Hematopoietic multipotent progenitor cell treated with erythropoietin and hydrocortisone succinate and interleukin-3 and kit ligand, for 8 days (in vitro differentiated cells): Measurements from ENCODE around the gene MAPK6.
A peak's percentile ranks its signal among the peaks of the same experiment; 100 is the strongest.
"Not testable (repeated sequence)": the region's sequence is repeated elsewhere in the genome, so short reads cannot be mapped to it uniquely, and the experiment has no call there.

Experiments used
- DNase-seq: peaks from one replicate; pipeline ENCODE4 v3.0.0-alpha.2; 2015

MAPK6 gene

DNA sequence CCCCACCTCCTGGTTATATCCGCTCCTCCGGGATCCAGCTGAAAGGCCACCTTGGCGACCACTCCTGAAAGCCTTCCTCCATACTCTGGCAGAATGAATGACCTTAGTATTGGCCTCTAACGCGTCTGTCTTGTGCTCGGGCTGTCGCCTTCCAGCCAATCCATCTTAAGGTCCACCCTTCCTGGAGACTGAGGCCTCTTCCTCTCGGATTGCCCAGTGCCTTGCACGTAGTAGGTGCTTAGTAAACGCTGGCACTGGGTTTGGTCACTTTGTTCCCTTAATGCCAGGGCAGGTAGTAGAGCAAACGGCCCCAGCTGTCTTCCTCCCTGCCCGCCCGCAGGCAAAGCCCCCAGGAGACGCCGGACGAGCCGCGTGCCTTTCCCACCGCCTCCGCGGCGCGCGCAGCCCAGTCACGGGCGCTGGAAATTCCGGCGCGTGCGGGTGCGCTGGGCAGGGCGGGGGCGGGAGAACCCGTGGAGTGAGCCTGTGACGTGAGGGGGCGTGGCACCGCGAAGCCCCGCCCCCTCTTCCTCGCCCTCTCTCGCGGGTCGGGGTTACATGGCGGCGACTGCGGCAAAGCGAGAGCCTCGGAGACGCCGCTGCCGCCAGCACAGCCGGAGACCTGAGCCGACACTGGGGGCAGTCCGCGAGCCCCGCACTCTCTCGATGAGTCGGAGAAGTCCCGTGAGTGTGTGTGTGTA is at the start of gene MAPK6:
TSS of gene MAPK6 (plus strand) at position 527 of the 701 bp plus-strand sequence. CDS start 27,242 bp downstream, outside the sequence.
- DNase-seq: peak; percentile 89

GRCh38 chr15:51969728-51970127 is 49.3 kb upstream of the MAPK6 start:
- no peak for DNase-seq

GRCh38 chr15:51970132-51970817 is 48.7 kb upstream of the MAPK6 start:
- DNase-seq: no peak

DNA sequence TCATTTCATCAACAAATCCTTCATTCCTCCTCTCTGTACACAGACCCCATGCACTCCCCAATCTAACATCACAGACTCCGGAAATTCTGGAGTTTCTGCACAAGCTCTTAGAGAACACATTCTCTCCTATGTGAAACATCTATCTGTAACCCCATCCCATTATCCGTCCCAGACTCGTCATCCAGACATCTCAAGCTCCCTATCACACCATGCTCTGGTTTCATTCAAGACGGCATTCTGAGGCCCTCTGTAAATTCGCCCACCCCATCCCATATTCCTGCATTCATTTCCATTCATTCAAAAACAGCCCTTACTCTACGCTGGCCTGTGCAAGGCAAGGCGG is 48.0 kb upstream of the MAPK6 start:
- peak; percentile 23 for DNase-seq

DNA sequence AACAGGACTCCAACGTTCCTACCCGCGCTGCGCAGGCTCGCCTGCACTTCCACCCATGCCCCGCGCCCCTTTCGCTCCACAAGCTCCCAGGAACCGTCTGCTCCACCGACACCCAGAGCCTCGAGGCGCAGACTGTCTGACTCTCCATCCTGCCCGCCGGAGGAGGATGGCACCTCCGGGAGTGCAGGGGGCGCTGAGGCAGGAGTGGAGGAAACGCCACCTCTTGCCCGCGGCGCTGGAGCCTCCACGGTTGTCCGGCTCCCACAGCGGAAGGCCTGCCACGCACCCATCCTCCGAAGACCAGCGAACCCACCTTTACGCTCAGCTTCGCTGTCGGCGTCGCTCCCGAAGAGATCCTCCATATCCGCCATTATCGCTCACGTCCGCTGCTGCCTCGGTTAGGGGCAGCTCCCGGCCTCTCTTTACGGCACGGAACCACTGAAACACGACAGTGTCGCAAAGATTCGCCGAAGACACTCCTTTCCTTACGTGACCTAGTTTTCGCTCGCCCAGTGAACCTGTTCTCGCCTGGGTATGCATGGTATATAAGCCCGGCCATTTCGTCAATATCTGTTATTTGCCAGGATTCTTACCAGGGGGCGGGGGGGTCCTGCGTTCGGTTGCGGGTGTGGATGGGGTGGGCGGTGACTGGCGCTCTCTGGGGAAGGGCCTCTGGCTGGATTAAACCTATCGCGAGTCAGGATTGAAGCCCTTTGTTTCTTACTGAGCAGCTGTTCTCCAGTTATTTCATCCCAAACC is 47.5 kb upstream of the MAPK6 start, which contains the start of gene LEO1:
TSS of gene LEO1 (minus strand) at position 404 of the 759 bp plus-strand sequence. CDS start at position 371, 33 bp downstream.
- peak; percentile 98 for DNase-seq

DNA sequence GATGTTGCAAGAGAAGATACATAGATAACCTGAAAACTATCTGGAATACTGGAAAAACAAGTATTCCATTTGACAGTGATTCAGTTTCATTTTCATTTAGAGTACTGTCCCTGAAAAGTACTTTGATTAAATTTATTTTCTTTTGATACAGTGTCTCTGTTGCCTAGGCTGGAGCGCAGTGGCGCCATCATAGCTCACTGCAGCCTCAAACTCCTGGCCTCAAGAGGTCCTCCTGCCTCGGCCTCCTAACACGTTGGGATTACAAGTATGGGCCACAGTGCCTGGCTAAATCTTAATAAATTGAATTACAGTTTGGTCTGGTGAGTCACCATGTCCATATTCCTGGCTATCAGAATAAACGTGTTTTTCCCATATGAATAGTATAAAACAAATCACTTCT is 45.8 kb upstream of the MAPK6 start:
- no peak for DNase-seq

- no peak for DNase-seq
Measured at GRCh38 chr15:51973775-51974174, 45.2 kb upstream of the MAPK6 start.

DNA sequence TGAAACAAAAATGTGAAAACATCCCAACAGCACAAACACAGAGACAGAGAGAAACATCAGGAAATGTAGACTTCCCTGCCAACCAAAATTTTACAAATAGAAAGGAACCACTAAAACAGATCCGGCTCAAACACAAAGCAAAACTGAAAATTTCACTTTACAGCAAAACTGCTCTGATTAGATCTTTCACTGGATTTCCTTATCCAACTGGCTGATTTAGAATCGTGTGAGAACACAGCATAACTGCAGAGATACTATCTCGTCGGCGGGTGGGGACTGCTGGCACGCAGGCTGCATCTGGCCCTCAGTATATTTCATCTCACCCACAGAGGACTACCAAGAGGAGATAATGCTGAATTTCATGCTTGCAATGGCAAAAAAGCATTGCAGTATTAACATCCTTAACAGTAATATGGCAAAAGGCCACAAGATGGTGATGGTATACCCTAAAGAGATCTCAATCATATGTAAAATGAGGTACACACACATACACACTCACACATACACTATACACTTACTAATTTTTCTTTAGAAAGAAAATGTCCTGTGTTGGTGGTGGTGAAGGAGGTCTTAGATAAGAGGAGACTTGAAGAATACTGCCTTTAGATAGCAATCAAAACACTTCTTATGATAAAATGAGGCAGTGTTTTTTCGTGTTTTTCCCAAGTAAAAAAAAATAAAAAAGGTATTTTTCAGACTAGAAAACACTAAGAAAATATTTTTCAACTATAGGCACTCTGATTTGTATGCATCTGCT is 36.8 kb upstream of the MAPK6 start:
- DNase-seq: peak; percentile 90

DNA sequence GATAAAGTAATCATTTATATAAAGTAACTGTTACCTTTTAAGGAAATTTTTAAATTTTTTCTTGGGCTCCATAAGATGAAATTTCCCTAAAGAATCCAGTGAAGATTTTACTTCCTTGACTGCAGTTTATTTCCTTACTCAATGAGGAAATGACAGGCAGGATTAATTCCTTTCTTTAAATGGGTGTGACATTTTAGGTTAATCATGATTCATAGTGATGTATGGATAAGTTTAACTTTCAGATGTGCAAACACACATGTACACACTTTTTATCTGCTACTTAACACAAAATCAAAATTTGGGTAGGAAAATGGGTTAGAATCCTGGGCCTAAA is 36.3 kb upstream of the MAPK6 start:
- no peak for DNase-seq

DNA sequence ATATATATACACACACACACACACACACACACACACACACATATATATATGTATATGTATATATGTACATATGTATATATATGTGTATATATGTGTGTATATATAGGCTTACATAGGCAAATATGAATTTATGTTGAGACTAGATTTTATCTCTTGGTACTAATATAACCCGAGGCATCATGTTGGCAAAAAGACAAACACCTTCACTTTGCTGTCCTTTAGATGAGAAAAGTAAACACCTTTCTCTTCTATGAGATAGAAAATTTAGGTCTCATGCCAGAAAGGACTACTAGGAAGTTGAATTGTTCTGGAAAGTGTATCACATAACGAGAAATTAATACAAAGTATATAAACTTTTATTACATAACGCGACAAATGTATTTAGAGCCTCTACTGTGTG is 27.9 kb upstream of the MAPK6 start:
- no peak for DNase-seq

DNA sequence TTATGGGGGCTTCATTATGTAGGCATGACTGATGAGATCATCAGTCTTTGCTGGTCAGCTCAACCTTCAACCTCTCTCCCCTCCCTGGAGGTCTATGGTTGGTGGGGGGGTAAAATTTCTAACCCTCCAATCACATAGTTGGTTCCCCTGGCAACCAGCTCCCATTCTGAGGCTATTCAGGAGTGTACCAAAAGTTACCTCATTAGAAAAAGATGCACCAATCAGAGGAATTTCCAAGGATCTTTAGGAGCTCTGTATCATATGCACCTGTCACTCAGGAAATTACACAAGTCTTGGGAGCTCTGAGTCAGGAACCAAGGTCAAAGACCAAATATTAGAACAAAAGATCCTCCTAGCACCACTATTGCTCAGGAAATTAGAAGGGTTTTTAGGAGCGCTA is 26.1 kb upstream of the MAPK6 start:
- no peak for DNase-seq

DNA sequence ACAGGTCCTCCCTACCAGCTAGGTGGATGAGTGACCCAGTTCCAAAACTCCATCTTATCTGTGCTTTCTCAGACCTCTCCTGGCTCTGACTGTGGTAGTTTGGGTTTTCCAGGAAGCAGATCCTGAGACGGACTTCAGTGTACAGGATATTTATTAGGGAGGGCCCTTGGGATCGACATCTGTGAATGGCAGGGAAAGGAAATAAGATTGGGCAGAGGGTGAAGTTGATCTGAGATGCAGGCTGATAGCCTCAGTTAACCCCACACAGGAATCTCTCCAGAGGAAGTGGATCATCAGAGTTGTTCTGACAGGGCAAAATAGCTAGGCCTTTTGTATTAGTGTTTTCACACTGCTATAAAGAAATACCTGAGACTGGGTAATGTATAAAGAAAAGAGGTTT is 16.7 kb upstream of the MAPK6 start:
- no peak for DNase-seq

DNA sequence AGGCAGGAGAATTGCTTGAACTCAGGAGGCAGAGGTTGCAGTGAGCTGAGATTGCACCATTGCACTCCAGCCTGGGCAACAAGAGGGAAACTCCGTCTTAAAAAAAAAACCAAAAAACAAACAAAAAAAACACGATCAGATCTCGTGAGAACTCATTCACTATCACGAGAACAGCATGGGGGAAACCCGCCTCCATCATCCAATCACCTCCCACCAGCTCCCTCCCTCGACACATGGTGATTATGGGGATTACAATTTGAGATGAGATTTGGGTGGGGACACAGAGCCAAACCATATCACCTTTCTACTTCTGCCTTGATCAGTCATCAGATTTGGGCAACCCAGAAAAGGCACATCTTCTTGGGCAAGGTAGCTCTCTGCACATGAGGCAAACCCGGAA is 15.9 kb upstream of the MAPK6 start:
- DNase-seq: not testable (repeated sequence)

DNA sequence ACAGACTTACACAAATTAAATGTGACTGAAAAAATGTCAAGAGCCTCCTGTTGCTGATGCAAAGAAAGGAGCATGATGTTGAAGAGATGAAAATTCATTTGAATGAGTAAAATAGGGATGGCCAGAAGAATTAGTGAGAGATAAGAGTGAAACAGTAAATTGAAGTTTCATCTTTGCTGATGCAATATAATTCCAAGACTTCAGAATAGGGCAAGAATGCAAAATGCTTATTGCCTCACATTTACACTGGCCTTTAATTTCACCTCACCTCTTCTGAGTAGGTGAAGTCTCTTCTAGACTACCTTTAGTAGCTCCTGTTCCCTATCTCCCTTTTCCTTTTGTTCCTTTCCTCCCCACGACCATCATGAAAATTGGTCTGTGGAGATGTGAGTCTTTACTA is 15.3 kb upstream of the MAPK6 start:
- no peak for DNase-seq

- no peak for DNase-seq
Measured at GRCh38 chr15:52004806-52005205, 14.2 kb upstream of the MAPK6 start.

- peak; percentile 17 for DNase-seq
Measured at GRCh38 chr15:52005748-52006701, 13.0 kb upstream of the MAPK6 start.

DNA sequence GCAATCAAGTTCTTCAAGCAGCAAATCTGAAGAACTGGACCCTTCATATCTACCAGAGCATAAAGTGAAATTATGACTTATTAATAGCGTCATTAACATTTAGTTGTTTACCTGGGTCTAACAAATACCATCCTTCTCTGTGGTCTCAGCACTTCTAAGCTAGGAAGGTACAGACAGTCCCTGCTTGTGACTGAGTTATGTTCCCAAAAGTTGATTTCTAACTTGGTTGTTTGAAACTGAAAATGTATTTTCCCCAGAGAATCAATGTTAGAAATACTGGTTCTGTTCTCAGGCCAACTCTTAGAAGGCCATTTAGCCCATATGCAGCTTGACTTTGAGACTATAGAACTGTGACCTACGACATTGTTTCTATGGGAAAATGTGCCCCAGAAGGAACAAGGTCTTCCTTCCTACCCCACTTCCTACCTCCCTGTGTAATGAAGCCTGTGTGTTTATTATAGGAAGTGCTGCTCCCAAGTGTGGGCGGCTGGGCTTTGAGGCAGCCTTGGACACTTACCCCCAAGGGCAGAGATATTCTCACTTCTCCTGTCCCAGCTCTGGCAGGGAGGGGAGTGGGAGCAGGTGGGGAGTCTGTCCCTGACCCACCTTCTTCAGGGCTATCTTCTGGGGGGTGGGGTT is 12.2 kb upstream of the MAPK6 start:
- no peak for DNase-seq

- no peak for DNase-seq
Measured at GRCh38 chr15:52008359-52008697, 10.7 kb upstream of the MAPK6 start.

DNA sequence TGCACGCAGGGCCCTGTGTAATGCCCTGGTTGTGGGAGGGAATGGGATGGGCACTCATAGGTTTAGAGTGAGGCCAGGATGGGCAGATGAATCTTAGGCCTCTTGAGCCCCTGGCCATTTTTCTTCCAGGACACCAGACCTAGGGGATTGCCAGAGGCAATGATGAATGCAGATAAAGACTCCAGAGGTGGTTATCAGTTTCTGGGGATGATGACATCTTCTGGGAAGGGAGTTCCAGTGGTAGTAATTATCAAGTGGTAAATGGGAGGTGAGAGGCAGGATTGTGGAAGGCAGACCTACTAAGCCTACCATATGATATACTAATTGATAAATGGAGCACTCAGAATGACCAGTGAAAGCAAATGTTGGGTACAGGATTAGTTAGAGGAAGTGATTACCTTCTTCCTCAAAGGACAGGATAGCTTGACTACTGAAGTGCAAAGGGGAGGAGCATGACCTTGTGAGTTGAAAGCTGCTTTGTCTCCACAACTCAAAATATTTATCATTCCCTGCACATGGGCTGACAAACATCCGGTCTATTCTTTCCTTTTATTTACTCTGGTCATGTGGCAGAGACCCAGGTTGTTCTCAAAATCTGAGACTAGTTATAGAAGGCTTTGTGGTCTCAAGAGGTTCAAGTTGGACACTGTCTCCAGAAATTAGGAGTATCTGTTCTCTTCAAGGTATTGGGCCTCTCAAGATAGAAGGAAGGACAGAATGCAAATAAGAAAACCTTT is 10.2 kb upstream of the MAPK6 start:
- DNase-seq: no peak

- DNase-seq: peak; percentile 75
Measured at GRCh38 chr15:52010633-52011595, 8.1 kb upstream of the MAPK6 start.
